ENCODE data around the gene ULK1.

The ULK1 gene

DNA sequence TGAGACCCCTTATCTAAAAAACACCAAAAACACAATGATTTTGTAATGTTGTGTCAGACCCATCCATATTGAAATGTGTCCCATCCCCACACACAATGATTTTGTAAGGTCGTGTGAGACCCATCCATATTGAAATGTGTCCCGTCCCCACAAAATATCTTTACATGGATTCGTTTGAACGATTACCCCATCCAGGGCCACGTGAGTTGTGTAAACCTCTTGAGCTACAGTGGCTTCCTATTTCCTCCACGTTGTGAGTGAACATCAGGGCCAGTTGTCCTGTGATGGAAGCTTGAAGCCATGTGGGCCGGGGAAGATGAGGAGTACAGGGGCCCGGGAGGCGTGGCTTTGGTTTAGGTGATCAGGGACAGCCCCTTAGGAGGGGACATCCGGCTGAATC lies 27.0 kb upstream of the ULK1 start:
- Histone ChIP-seq H3K27ac (ENCODE audit: extremely low read depth, low read depth, low read length) (no peak overlapping the region), H3K4me3 (ENCODE audit: low read depth, low read length) (no peak overlapping the region), H3K4me1 (ENCODE audit: control insufficient read depth, insufficient read depth, low read length) (no peaks in the 10 kb centered on the region), H3K9me3 (ENCODE audit: control insufficient read depth, insufficient read depth, low read depth, low read length) (no peaks in the 10 kb centered on the region), H3K36me3 (ENCODE audit: control insufficient read depth in 2 of 2, insufficient read depth in 1 of 2, low read length in 2 of 2) (no peaks in the 10 kb centered on the region)
- CTCF ChIA-PET, result no interaction called here
- POLR2A ChIA-PET, result interaction anchor here (0.7 kb wide), 1 partner anchor 15 kb away, joined by 4 read pairs; no protein-coding TSS in a partner anchor
- TF ChIP-seq GFI1B (tag by site-specific recombination; IDR thresholded peaks at IDR 0.05) (no peak), ZNF302 (tag by site-specific recombination; IDR thresholded peaks at IDR 0.05; ENCODE audit: low read depth) (no peak), OVOL3 (tag by site-specific recombination; IDR thresholded peaks at IDR 0.05) (no peak), SETDB1 (IDR thresholded peaks at IDR 0.05; ENCODE audit: insufficient read length, low read length) (no peak), FEZF1 (tag by site-specific recombination; IDR thresholded peaks at IDR 0.05) (no peak), ZNF404 (tag by site-specific recombination; IDR thresholded peaks at IDR 0.05) (no peak), ZNF658 (tag by site-specific recombination; IDR thresholded peaks at IDR 0.05) (no peak)
- TF ChIP-seq, protein P1, sequence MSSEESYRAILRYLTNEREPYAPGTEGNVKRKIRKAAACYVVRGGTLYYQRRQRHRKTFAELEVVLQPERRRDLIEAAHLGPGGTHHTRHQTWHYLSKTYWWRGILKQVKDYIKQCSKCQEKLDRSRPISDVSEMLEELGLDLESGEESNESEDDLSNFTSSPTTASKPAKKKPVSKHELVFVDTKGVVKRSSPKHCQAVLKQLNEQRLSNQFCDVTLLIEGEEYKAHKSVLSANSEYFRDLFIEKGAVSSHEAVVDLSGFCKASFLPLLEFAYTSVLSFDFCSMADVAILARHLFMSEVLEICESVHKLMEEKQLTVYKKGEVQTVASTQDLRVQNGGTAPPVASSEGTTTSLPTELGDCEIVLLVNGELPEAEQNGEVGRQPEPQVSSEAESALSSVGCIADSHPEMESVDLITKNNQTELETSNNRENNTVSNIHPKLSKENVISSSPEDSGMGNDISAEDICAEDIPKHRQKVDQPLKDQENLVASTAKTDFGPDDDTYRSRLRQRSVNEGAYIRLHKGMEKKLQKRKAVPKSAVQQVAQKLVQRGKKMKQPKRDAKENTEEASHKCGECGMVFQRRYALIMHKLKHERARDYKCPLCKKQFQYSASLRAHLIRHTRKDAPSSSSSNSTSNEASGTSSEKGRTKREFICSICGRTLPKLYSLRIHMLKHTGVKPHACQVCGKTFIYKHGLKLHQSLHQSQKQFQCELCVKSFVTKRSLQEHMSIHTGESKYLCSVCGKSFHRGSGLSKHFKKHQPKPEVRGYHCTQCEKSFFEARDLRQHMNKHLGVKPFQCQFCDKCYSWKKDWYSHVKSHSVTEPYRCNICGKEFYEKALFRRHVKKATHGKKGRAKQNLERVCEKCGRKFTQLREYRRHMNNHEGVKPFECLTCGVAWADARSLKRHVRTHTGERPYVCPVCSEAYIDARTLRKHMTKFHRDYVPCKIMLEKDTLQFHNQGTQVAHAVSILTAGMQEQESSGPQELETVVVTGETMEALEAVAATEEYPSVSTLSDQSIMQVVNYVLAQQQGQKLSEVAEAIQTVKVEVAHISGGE (tag by site-specific recombination; conservative IDR thresholded peaks at IDR 0.05; ENCODE audit: low read depth), result no peak

DNA sequence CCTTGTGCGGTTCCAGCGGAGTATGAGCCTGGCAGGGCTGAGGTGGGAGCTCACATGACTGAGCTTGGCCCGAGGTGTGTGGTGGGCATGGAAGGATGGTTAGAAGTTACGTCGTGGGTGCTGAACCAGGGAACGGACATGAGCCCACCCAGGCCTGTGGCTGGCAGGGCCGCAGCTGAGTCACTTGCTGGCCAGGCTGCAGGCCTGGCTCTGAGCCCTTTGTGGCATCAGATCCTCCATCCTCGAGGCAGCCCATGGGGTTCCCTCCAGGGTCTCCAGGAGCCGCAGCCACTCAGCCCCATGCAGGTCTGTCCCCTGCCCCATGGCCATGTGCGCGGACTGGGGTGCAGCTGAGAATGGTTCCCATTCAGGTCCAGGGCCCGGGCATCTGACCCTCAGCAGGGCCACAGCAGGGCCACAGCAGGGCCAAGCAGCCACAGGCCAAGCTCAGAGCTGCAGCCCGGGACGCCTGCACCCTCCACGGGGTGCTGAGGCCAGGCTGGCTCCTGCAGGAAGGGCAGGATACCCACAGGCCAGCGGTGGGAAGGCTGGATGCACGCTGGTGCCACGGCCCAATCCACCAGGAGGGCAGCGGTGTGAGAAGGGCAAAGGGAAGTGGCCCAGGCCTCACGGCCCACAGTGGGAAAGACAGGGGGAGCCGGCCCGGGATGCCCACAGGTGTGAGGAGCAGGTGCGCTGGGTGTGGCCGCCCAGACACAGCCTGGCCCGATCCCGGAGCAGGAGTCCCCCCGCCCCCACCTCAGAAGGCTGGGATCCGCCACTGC lies 26.3 kb upstream of the ULK1 start:
- peak; percentile 48 for TF ChIP-seq ZFHX2 (tag by site-specific recombination; conservative IDR thresholded peaks at IDR 0.05)
- TF ChIP-seq ZNF311 (tag by site-specific recombination; IDR thresholded peaks at IDR 0.05; ENCODE audit: borderline replicate concordance), result no peak
- TF ChIP-seq EGR2 (tag by site-specific recombination; IDR thresholded peaks at IDR 0.05; ENCODE audit: low read depth), result peak; percentile 55; the same call in 1 of the 2 replicates
- peak; percentile 44; the same call in 1 of the 2 replicates for TF ChIP-seq ZIC2 (tag by site-specific recombination; IDR thresholded peaks at IDR 0.05)
- no peak for TF ChIP-seq ZNF623 (tag by site-specific recombination; IDR thresholded peaks at IDR 0.05)
- Histone ChIP-seq H3K4me1 (ENCODE audit: control insufficient read depth, insufficient read depth, low read length) (no peaks in the 10 kb centered on the region), H3K36me3 (ENCODE audit: control insufficient read depth in 2 of 2, insufficient read depth in 1 of 2, low read length in 2 of 2) (no peaks in the 10 kb centered on the region), H3K4me3 (ENCODE audit: low read depth, low read length) (no peak overlapping the region), H3K9me3 (ENCODE audit: control insufficient read depth, insufficient read depth, low read depth, low read length) (no peaks in the 10 kb centered on the region), H3K27ac (ENCODE audit: extremely low read depth, low read depth, low read length) (no peak overlapping the region)
- POLR2A ChIA-PET, result no interaction called here
- CTCF ChIA-PET, result no interaction called here

DNA sequence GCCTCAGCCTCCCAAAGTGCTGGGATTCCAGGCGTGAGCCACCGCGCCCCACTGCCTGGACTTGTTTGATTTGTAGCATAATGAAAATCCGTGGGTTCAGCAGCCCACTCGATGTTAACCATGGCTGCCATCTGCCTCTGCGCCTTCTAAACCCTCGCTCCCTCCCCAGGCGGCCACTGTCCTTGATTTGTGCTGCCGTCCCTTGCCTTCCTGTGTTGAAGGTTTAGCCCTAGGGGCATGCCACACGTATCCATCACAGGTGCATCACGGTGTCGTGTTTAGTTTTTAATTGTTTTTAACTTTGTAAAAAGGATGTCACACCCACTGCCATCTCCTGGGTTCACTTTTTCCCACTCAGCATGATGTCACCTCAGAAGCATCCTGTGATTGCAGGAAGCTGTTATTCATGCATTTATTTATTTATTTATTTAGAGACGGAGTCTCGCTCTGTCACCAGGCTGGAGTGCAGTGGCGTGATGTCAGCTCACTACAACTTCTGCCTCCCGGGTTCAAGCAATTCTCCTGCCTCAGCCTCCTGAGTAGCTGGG lies 24.5 kb upstream of the ULK1 start:
- Histone ChIP-seq H3K36me3 (ENCODE audit: control insufficient read depth in 2 of 2, insufficient read depth in 1 of 2, low read length in 2 of 2) (no peaks in the 10 kb centered on the region), H3K9me3 (ENCODE audit: control insufficient read depth, insufficient read depth, low read depth, low read length) (no peaks in the 10 kb centered on the region), H3K4me1 (ENCODE audit: control insufficient read depth, insufficient read depth, low read length) (no peaks in the 10 kb centered on the region), H3K4me3 (ENCODE audit: low read depth, low read length) (no peak overlapping the region), H3K27ac (ENCODE audit: extremely low read depth, low read depth, low read length) (no peak overlapping the region)
- POLR2A ChIA-PET, result interaction anchor here (0.7 to 0.9 kb wide), 2 partner anchors 42 to 60 kb away, joined by 3 read pairs; no protein-coding TSS in a partner anchor
- CTCF ChIA-PET, result interaction anchor here (1.3 kb wide), 1 partner anchor 13 kb away, joined by 5 read pairs; no protein-coding TSS in a partner anchor
- TF ChIP-seq, protein P2, sequence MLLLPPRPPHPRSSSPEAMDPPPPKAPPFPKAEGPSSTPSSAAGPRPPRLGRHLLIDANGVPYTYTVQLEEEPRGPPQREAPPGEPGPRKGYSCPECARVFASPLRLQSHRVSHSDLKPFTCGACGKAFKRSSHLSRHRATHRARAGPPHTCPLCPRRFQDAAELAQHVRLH (tag by site-specific recombination; IDR thresholded peaks at IDR 0.05), result no peak
- TF ChIP-seq OVOL3 (tag by site-specific recombination; IDR thresholded peaks at IDR 0.05) (no peak), ZNF843 (tag by site-specific recombination; IDR thresholded peaks at IDR 0.05) (no peak), ZNF621 (tag by site-specific recombination; IDR thresholded peaks at IDR 0.05) (no peak), ZBTB48 (tag by site-specific recombination; IDR thresholded peaks at IDR 0.05) (no peak), MYNN (tag by site-specific recombination; IDR thresholded peaks at IDR 0.05; ENCODE audit: borderline replicate concordance) (no peak), ZNF324 (tag by site-specific recombination; IDR thresholded peaks at IDR 0.05) (peak; percentile 52; the same call in 1 of the 2 replicates), ZBTB21 (tag by site-specific recombination; IDR thresholded peaks at IDR 0.05) (peak; percentile 76; the same call in 1 of the 2 replicates)
- TF ChIP-seq, protein P3, sequence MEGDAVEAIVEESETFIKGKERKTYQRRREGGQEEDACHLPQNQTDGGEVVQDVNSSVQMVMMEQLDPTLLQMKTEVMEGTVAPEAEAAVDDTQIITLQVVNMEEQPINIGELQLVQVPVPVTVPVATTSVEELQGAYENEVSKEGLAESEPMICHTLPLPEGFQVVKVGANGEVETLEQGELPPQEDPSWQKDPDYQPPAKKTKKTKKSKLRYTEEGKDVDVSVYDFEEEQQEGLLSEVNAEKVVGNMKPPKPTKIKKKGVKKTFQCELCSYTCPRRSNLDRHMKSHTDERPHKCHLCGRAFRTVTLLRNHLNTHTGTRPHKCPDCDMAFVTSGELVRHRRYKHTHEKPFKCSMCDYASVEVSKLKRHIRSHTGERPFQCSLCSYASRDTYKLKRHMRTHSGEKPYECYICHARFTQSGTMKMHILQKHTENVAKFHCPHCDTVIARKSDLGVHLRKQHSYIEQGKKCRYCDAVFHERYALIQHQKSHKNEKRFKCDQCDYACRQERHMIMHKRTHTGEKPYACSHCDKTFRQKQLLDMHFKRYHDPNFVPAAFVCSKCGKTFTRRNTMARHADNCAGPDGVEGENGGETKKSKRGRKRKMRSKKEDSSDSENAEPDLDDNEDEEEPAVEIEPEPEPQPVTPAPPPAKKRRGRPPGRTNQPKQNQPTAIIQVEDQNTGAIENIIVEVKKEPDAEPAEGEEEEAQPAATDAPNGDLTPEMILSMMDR (tag by site-specific recombination; IDR thresholded peaks at IDR 0.05), result no peak
- TF ChIP-seq, protein P4, sequence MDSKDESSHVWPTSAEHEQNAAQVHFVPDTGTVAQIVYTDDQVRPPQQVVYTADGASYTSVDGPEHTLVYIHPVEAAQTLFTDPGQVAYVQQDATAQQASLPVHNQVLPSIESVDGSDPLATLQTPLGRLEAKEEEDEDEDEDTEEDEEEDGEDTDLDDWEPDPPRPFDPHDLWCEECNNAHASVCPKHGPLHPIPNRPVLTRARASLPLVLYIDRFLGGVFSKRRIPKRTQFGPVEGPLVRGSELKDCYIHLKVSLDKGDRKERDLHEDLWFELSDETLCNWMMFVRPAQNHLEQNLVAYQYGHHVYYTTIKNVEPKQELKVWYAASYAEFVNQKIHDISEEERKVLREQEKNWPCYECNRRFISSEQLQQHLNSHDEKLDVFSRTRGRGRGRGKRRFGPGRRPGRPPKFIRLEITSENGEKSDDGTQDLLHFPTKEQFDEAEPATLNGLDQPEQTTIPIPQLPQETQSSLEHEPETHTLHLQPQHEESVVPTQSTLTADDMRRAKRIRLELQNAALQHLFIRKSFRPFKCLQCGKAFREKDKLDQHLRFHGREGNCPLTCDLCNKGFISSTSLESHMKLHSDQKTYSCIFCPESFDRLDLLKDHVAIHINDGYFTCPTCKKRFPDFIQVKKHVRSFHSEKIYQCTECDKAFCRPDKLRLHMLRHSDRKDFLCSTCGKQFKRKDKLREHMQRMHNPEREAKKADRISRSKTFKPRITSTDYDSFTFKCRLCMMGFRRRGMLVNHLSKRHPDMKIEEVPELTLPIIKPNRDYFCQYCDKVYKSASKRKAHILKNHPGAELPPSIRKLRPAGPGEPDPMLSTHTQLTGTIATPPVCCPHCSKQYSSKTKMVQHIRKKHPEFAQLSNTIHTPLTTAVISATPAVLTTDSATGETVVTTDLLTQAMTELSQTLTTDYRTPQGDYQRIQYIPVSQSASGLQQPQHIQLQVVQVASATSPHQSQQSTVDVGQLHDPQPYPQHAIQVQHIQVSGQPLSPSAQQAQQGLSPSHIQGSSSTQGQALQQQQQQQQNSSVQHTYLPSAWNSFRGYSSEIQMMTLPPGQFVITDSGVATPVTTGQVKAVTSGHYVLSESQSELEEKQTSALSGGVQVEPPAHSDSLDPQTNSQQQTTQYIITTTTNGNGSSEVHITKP (tag by site-specific recombination; IDR thresholded peaks at IDR 0.05), result peak; percentile 22; the same call in 1 of the 2 replicates
